GM19099 (cell line): ENCODE results near the gene MPL.

ENCODE experiments used
- POLR2A ChIP-seq: IDR thresholded peaks from 3 replicates; pipeline ENCODE4 v1.6.1; 2011; ENCODE audit warnings: low read depth; ENCODE audit not compliant: insufficient read length; ENCODE audit errors: extremely low read depth

MPL gene

DNA sequence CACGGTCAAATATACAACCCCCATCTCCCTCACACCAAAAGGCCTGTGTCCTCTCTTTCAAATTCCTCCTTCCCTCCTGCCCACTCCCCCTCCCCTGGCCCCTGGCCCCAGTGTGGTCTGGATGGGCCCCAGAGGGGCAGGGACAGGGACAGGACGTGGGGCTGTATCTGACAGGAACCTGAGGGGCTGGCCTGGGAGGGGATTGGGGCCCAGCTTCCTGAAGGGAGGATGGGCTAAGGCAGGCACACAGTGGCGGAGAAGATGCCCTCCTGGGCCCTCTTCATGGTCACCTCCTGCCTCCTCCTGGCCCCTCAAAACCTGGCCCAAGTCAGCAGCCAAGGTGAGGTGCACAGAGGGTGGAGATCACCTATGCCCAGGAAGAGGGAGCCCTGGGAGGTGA, at the start of gene MPL:
Gene MPL, plus strand, starts transcription at position 231 of the 400 bp plus-strand sequence. Its CDS starts 31 bp downstream, at position 262.
- no peak for TF ChIP-seq POLR2A

- no peak for TF ChIP-seq POLR2A
Measured at GRCh38 chr1:43288058-43288784, 49.4 kb upstream of the MPL start.

- TF ChIP-seq POLR2A: no peak
Measured at GRCh38 chr1:43288785-43289706, 48.6 kb upstream of the MPL start.

DNA sequence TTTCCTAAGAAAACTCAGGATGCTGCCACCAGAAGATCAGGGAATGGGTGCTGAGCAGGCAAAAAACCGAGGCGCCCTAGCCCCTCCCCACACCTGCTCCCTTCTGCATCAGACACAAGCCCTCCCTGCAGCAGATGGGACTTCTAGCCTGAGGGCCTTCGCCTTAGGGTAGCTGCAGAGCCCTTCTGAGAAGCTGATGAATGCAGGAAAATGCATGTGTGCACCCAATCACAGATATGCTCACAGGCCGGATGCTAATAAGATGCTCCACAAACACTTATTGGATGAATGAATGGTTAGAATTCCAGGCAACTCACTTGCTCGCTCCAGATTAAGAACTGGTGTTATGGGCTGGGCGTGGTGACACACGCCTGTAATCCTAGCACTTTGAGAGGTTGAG, 45.4 kb upstream of the MPL start:
- no peak for TF ChIP-seq POLR2A

- no peak for TF ChIP-seq POLR2A
Measured at GRCh38 chr1:43292679-43293078, 44.9 kb upstream of the MPL start.

DNA sequence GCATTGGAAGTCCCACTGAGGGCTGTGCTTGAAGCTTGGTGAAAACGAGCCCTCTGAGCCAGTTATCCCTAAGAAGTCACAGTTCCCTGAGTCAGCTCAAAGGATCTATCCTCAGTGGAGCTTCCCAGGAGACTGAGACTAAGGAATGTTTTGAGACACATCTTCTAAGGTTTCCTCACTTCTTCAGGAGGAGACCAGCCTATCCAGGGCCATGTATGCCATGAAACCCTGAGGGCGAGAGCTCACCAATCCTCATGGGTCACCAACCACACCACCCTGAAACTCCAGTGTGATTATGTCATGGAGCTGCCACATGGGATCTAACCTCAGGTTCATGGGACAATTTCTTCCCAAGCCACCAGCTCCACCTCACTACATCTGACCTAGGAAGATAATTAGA, 44.4 kb upstream of the MPL start:
- TF ChIP-seq POLR2A: no peak

DNA sequence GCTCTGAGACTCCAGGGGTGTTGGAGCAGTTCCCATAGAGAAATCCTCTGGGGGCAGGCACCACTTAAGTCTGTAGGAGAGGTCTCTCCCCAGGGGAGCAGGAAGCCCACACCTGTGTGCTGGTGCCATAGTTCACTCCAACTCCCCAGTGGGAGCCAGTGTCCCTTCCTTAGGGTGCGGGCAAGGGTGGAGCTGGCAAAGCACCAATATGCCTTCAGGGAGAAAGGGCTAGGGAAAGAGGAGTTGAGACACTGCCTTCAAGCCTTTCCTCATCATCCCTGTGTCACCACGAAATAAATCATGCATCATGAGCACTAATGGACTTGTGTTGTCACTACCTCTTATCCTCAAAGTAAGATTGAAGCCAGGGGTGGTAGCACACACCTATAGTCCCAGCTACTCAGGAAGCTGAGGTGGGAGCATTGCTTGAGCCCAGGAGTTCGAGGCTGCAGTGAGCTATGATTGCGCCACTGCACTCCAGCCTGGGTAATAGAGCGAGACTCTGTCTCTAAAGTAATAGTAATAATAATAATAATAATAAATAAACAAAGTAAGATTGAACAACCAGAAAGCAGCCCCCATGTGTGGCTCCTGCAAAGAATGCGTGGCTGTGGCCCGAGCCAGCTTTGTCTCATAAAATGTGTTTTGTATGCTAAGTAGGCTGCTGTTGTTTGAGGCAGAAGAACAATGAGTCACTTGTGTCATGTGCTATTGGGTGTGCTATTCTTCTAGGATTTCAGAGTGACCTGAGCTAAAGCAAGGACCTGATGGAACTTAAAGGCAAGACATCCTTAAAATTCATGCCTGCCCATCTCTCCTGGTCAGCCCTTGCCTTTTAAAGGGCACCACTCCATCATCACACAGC, 43.5 kb upstream of the MPL start:
- TF ChIP-seq POLR2A: no peak

DNA sequence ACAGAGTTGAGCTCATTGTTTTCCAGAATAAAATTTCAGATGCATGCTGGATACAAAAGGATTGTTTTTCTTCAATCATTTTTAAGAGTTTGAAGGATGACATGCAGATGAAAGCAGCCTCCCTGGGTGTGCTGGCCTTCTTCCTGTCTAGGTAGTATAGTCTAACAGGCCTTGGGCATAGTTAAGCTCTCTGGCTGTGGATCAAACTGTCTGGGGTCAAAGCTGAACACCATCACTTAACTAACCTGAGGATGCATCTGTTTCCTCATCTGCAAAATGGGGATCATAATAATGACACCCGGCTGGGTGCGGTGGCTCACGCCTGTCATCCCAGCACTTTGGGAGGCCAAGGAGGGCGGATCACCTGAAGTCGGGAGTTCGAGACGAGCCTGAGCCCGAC, 42.9 kb upstream of the MPL start:
- TF ChIP-seq POLR2A: no peak

DNA sequence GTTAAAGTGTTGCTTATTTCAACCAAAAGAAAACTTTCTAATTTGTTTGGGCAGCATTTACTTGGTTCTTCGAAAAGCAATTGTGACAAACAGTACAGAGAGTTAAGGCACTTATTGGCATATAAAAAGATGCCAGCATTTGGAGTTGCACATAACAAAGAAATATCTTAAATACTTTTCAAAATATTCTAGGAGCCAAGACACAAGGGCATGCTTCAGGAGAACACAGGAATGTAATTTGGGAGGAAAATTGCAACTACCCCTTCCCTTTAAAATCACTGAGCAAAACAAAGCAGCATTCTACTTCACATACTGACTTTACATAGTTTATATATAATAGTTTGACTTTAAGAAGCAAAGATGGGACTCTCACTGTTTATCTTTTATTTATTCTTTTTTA, 41.4 kb upstream of the MPL start:
- no peak for TF ChIP-seq POLR2A

DNA sequence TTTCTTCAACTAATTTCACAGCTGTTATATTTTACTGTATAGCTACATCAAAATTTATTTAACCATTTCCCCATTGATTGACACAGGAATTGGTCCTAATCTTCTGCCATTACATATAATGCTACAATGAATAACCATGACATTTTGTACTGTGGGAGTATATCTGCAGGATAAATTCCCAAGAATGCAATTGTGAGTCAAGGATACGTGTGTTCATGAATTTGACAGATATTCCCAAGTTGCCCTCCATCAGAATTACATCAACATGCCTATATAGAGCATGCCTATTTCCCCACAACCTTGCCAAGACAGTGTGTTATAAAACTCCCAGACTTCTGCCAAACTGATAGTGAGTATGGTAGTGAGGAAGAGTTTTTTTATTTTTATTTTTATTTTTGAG, 39.6 kb upstream of the MPL start:
- no peak for TF ChIP-seq POLR2A

GRCh38 chr1:43299101-43299500, 38.5 kb upstream of the MPL start:
- no peak for TF ChIP-seq POLR2A

- TF ChIP-seq POLR2A: no peak
Measured at GRCh38 chr1:43300378-43301094, 37.1 kb upstream of the MPL start, which contains the start of gene TIE1. TSS of gene TIE1 (plus strand) at chr1:43300982. CDS start at chr1:43301072, 90 bp downstream.

GRCh38 chr1:43302201-43302600, 35.4 kb upstream of the MPL start:
- TF ChIP-seq POLR2A: no peak

DNA sequence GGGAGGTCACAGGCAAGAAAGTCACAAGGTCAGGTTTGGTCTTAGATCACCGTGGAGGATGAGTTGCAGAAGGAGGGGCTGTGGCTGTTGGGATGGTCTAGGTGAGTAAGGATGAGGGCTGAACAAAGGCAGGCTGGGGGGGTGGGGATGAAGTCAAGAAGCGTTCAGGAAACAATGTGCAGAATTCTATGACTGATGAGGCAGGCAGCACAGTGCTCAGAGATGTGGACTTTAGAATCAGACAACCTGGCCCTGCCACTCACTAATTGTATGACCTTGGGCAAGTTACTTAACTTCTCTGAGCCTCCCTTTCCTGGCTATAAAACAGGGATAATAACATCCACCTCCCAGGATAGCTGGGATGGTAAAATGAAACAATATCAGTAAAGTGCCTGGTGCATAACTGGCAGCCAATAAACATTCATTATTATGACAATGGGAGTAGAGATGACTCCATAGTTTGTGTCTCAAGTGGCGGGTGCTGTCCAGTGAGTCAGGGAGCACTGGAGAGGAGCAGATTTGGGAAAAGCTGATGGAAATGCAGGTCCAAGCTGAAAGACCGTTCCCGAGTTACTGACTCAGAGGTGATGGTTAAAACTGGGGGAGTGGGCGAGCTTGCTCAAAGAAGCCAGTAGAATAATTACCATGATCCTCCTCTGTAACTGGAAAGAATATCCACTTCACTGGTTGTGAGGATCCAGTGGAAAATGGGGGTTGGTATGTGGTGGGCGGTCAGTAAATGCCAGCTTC, 34.7 kb upstream of the MPL start:
- TF ChIP-seq POLR2A: no peak
